OCI-LY7 (cell line): Measurements from ENCODE around the gene PEDS1.

Source experiments
- EZH2phosphoT487 ChIP-seq: fragments of 200-600 bp; sonication (generic); IDR thresholded peaks from 2 replicates; pipeline ENCODE4 v1.6.1; 2018; ENCODE audit warnings: low read depth, borderline replicate concordance, mild to moderate bottlenecking, mixed run types, antibody characterized with exemption, low read length, moderate library complexity, mixed read lengths
- TF ChIP-seq, protein P1 (sequence below): fragments of 200-600 bp; sonication (generic); conservative IDR thresholded peaks from 2 replicates; pipeline ENCODE4 v1.5.1; 2014; ENCODE audit warnings: mild to moderate bottlenecking, antibody characterized with exemption, low read length, moderate library complexity, mixed read lengths

DNA sequence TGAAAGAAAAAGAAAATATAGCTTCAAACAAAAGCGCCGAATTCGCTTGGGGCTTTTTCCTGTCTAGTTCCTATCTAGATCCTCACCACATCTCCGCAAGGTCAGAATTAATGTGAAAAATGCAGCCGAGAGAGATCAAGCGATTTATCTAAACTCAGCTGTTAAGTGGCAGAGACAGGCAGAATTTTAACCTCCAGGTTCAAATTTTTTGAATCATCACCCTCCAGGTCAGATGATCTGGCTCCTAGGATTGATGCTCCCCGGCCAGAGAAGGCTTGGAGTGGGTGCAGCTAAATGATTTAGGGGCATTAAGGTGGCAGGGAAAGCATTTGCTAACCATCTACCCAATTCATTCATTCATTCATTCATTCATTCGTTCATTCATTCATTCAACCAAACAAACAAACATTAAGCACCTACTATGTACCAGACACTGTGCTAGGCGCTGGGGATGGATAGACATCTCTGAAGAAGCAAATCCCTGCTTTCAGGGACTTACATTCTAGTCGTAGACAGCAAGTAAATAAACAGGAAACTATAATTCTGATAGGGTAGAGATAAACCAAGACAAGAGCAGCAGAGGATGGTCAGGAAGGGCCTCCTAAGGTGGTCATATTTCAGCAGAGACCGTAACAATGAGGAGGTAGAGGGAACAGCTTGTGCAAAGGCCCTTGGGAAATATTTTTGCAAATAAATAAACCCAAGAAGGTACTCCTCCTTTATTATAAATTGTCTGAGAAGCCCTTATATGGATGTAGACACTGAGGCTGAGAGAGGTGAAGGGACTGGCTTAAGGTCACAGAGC lies 39.9 kb downstream of the PEDS1 start:
- TF ChIP-seq, protein P1, sequence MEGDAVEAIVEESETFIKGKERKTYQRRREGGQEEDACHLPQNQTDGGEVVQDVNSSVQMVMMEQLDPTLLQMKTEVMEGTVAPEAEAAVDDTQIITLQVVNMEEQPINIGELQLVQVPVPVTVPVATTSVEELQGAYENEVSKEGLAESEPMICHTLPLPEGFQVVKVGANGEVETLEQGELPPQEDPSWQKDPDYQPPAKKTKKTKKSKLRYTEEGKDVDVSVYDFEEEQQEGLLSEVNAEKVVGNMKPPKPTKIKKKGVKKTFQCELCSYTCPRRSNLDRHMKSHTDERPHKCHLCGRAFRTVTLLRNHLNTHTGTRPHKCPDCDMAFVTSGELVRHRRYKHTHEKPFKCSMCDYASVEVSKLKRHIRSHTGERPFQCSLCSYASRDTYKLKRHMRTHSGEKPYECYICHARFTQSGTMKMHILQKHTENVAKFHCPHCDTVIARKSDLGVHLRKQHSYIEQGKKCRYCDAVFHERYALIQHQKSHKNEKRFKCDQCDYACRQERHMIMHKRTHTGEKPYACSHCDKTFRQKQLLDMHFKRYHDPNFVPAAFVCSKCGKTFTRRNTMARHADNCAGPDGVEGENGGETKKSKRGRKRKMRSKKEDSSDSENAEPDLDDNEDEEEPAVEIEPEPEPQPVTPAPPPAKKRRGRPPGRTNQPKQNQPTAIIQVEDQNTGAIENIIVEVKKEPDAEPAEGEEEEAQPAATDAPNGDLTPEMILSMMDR, result no peak
- TF ChIP-seq EZH2phosphoT487, result no peak
